ENCODE data around the gene FGFR1OP2. TPM values are rescaled to one million over a fixed set of nuclear protein-coding genes. Genes with fewer than 3 reads are reported as not detected.

The FGFR1OP2 gene
- total and polyA plus RNA-seq, 2 donors (not counting 1 experiment from before 2014, with no cell fraction given): 36.4 to 60.8 TPM

GRCh38 chr12:26987634-26988424 lies 49.6 kb downstream of the FGFR1OP2 start:
- Histone ChIP-seq H3K9me3 (ENCODE audit: control insufficient read depth, insufficient read depth, low read depth, low read length) (no peaks in the 10 kb centered on the region), H3K9ac (ENCODE audit: insufficient read depth, low read length) (no peak overlapping the region), H2AFZ (ENCODE audit: low read length) (no peak overlapping the region), H3K27me3 (ENCODE audit: control insufficient read depth, insufficient read depth, low read length) (no peaks in the 10 kb centered on the region), H3K4me2 (ENCODE audit: extremely low read depth, insufficient read depth, low read length) (no peak overlapping the region), H4K20me1 (ENCODE audit: control insufficient read depth, extremely low read depth, insufficient read depth, low read length) (no peaks in the 10 kb centered on the region), H3K27ac (ENCODE audit: insufficient read depth, low read length) (no peak overlapping the region), H3K4me1 (ENCODE audit: control insufficient read depth, extremely low read depth, insufficient read depth, low read length) (no peaks in the 10 kb centered on the region), H3K79me2 (ENCODE audit: control insufficient read depth, insufficient read depth, low read length) (no peaks in the 10 kb centered on the region), H3K4me3 (replicated peaks in 1 of 4; ENCODE audit: control extremely low read depth in 1 of 4, insufficient read depth in 1 of 4, low read depth in 3 of 4, low read length in 4 of 4) (no peak overlapping the region), H3K36me3 (ENCODE audit: control insufficient read depth, insufficient read depth, low read length) (no peaks in the 10 kb centered on the region)
- TF ChIP-seq, protein P1, sequence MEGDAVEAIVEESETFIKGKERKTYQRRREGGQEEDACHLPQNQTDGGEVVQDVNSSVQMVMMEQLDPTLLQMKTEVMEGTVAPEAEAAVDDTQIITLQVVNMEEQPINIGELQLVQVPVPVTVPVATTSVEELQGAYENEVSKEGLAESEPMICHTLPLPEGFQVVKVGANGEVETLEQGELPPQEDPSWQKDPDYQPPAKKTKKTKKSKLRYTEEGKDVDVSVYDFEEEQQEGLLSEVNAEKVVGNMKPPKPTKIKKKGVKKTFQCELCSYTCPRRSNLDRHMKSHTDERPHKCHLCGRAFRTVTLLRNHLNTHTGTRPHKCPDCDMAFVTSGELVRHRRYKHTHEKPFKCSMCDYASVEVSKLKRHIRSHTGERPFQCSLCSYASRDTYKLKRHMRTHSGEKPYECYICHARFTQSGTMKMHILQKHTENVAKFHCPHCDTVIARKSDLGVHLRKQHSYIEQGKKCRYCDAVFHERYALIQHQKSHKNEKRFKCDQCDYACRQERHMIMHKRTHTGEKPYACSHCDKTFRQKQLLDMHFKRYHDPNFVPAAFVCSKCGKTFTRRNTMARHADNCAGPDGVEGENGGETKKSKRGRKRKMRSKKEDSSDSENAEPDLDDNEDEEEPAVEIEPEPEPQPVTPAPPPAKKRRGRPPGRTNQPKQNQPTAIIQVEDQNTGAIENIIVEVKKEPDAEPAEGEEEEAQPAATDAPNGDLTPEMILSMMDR (conservative IDR thresholded peaks at IDR 0.05 in 1 of 2, IDR thresholded peaks at IDR 0.05 in 1 of 2; ENCODE audit: low read depth in 1 of 2, low read length in 2 of 2): no peak
- no peak for TF ChIP-seq EZH2 (IDR thresholded peaks at IDR 0.05; ENCODE audit: low read length, missing control alignments)
- peak; percentile 16 to 17 for DNase-seq (ENCODE audit: low read depth in 2 of 2)

DNA sequence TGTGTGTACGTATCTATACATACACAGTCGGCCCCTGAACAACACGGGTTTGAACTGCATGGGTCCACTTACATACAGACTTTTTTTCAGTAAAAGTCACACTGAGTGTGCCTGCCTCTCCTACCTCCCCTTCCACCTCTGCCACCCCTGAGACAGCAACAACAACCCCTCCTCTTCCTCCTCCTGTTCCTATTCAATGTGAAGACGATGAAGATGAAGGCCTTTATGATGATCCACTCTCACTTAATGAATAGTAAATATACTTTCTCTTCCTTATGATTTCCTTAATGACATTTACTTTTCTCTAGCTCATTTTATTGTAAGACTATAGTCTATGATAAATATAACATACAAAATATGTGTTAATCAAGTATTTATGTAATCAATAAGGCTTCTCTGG lies 50.4 kb downstream of the FGFR1OP2 start:
- no peak for DNase-seq (ENCODE audit: low read depth in 2 of 2)

GRCh38 chr12:26989873-26990272 lies 51.6 kb downstream of the FGFR1OP2 start:
- Histone ChIP-seq H3K27ac (ENCODE audit: insufficient read depth, low read length) (no peak overlapping the region), H4K20me1 (ENCODE audit: control insufficient read depth, extremely low read depth, insufficient read depth, low read length) (no peaks in the 10 kb centered on the region), H3K4me2 (ENCODE audit: extremely low read depth, insufficient read depth, low read length) (no peak overlapping the region), H3K36me3 (ENCODE audit: control insufficient read depth, insufficient read depth, low read length) (no peaks in the 10 kb centered on the region), H2AFZ (ENCODE audit: low read length) (no peak overlapping the region), H3K27me3 (ENCODE audit: control insufficient read depth, insufficient read depth, low read length) (no peaks in the 10 kb centered on the region), H3K4me1 (ENCODE audit: control insufficient read depth, extremely low read depth, insufficient read depth, low read length) (no peaks in the 10 kb centered on the region), H3K9me3 (ENCODE audit: control insufficient read depth, insufficient read depth, low read depth, low read length) (no peaks in the 10 kb centered on the region), H3K9ac (ENCODE audit: insufficient read depth, low read length) (no peak overlapping the region), H3K4me3 (replicated peaks in 1 of 4; ENCODE audit: control extremely low read depth in 1 of 4, insufficient read depth in 1 of 4, low read depth in 3 of 4, low read length in 4 of 4) (no peak overlapping the region), H3K79me2 (ENCODE audit: control insufficient read depth, insufficient read depth, low read length) (no peaks in the 10 kb centered on the region)
- no peak for DNase-seq (ENCODE audit: low read depth in 2 of 2)
- no peak for TF ChIP-seq EZH2 (IDR thresholded peaks at IDR 0.05; ENCODE audit: low read length, missing control alignments)
- TF ChIP-seq, protein P1 (conservative IDR thresholded peaks at IDR 0.05 in 1 of 2, IDR thresholded peaks at IDR 0.05 in 1 of 2; ENCODE audit: low read depth in 1 of 2, low read length in 2 of 2): no peak

More for the DNA sequence above, 50.4 kb downstream of the FGFR1OP2 start:
- Histone ChIP-seq H3K79me2 (ENCODE audit: control insufficient read depth, insufficient read depth, low read length) (no peaks in the 10 kb centered on the region), H3K27ac (ENCODE audit: insufficient read depth, low read length) (no peak overlapping the region), H3K36me3 (ENCODE audit: control insufficient read depth, insufficient read depth, low read length) (no peaks in the 10 kb centered on the region), H3K4me3 (replicated peaks in 1 of 4; ENCODE audit: control extremely low read depth in 1 of 4, insufficient read depth in 1 of 4, low read depth in 3 of 4, low read length in 4 of 4) (no peak overlapping the region), H3K4me2 (ENCODE audit: extremely low read depth, insufficient read depth, low read length) (no peak overlapping the region), H3K27me3 (ENCODE audit: control insufficient read depth, insufficient read depth, low read length) (no peaks in the 10 kb centered on the region), H2AFZ (ENCODE audit: low read length) (no peak overlapping the region), H3K4me1 (ENCODE audit: control insufficient read depth, extremely low read depth, insufficient read depth, low read length) (no peaks in the 10 kb centered on the region), H3K9me3 (ENCODE audit: control insufficient read depth, insufficient read depth, low read depth, low read length) (no peaks in the 10 kb centered on the region), H4K20me1 (ENCODE audit: control insufficient read depth, extremely low read depth, insufficient read depth, low read length) (no peaks in the 10 kb centered on the region), H3K9ac (ENCODE audit: insufficient read depth, low read length) (no peak overlapping the region)
- TF ChIP-seq, protein P1 (conservative IDR thresholded peaks at IDR 0.05 in 1 of 2, IDR thresholded peaks at IDR 0.05 in 1 of 2; ENCODE audit: low read depth in 1 of 2, low read length in 2 of 2): no peak
- no peak for TF ChIP-seq EZH2 (IDR thresholded peaks at IDR 0.05; ENCODE audit: low read length, missing control alignments)

Data from fibroblast of lung (primary cell).